ENCODE results near the gene ZBTB18. TPM values are rescaled to one million over a fixed set of nuclear protein-coding genes. Genes with fewer than 3 reads are reported as not detected.
"Not testable (repeated sequence)": the region's sequence is repeated elsewhere in the genome, so short reads cannot be mapped to it uniquely, and the experiment has no call there.

The ZBTB18 gene
- total RNA-seq = 10 to 100 TPM; 11.0 to 11.7 TPM

DNA sequence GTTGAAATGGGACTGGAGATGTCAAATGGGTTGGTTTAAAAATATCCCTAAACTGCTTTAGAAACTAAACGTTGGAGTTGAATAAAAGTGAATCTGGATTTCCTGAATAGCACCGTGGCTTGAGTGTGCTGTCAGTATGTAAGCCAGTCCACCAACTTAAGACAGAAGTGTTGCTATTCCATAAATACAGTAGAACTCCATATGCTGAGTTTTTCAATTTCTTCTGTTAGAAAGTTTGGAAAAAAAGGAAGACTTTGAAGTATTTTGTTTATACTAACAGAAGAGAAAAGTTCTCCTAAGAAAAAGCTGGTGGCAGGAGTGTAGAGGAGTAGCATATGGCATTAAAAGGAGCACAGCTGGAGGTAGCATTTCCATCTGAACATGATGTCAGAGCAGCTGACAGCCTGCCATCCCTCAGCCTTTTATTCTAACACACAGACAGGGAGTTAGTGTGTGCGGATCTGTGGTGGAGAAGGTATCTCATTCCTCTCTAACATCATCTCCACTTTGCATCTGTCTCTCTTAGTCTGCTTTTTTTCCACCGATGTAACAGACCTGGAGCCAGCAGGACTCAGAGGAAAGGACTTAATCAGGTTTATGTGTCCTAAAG lies at the start of gene ZBTB18:
Gene ZBTB18 (plus strand): TSS at position 449 of the 610 bp plus-strand sequence. CDS start 149 bp downstream, at position 598.
- Mint-ChIP-seq H3K27me3 (ENCODE audit: low read depth) (peaks cover 13% of the 10 kb centered on the region), H3K9me3 (ENCODE audit: insufficient read depth) (no peaks in the 10 kb centered on the region), H3K36me3 (ENCODE audit: low read depth) (peaks cover 14% of the 10 kb centered on the region), H3K4me1 (ENCODE audit: low read depth) (peaks cover 19% of the 10 kb centered on the region), H3K4me3 (peak within 1 kb of the TSS; percentile 97), H3K27ac (peak within 1 kb of the TSS; percentile 58)
- DNase-seq (no peak), ATAC-seq (no peak)
- ChIA-PET POLR2A (no interaction called here), CTCF (interaction anchor here (1.4 to 2.0 kb wide), 3 partner anchors 9 to 248 kb away, joined by 3 to 5 read pairs (median 3); no protein-coding TSS in a partner anchor)

DNA sequence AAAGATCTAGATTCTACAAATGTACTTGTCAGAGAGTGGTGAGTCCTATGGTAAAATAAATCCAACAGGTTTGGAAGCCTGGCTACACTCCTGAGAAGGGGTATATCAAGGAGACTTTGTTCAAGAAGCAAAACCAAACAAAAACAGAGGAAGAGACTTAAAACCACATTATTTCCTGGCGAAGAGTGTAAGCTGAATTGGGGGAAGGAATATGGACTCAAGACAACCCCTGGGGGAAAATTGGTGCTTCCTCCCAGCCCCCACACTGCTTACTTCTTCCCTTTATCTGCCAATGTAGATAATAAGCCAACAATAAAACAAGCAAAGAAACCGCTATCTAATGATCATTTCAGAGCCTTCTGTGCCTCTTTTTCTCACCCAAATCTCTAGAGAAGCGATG lies 48.4 kb upstream of the ZBTB18 start:
- peak; percentile 15 for ATAC-seq

DNA sequence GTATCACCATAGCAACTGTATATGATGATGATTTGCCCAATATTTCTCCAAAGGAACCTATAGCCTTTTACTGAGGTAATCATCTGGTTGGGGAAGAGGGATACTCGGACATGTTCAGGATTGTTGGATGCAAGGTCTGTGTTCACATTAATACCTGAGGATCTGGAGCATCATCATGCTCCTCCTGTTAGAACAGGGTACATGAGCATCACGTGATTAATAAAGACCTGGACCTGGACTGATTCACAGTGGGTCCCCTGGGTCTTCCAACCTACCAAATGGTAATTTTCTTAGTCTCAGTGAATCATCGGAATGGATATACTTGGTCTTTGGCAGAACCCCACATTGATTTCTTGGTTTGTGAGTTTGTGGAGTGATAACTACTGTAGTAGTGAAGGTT lies 45.6 kb upstream of the ZBTB18 start:
- H3K9me3 Mint-ChIP-seq (ENCODE audit: insufficient read depth) = no peaks in the 10 kb centered on the region
- H3K36me3 Mint-ChIP-seq (ENCODE audit: low read depth) = no peaks in the 10 kb centered on the region
- H3K27ac Mint-ChIP-seq = no peak overlapping the region
- POLR2A ChIA-PET = no interaction called here
- H3K4me3 Mint-ChIP-seq = no peak overlapping the region
- peaks cover 2% of the 10 kb centered on the region for H3K27me3 Mint-ChIP-seq (ENCODE audit: low read depth)
- DNase-seq = no peak
- CTCF ChIA-PET = no interaction called here
- H3K4me1 Mint-ChIP-seq (ENCODE audit: low read depth) = peaks cover 19% of the 10 kb centered on the region
- ATAC-seq = no peak

More for the DNA sequence above, 48.4 kb upstream of the ZBTB18 start:
- Mint-ChIP-seq H3K27ac (peak overlapping the region; percentile 51), H3K27me3 (ENCODE audit: low read depth) (no peaks in the 10 kb centered on the region), H3K4me3 (no peak overlapping the region), H3K36me3 (ENCODE audit: low read depth) (no peaks in the 10 kb centered on the region), H3K9me3 (ENCODE audit: insufficient read depth) (no peaks in the 10 kb centered on the region), H3K4me1 (ENCODE audit: low read depth) (peaks cover 19% of the 10 kb centered on the region)
- POLR2A ChIA-PET = no interaction called here
- DNase-seq = no peak
- CTCF ChIA-PET = no interaction called here

DNA sequence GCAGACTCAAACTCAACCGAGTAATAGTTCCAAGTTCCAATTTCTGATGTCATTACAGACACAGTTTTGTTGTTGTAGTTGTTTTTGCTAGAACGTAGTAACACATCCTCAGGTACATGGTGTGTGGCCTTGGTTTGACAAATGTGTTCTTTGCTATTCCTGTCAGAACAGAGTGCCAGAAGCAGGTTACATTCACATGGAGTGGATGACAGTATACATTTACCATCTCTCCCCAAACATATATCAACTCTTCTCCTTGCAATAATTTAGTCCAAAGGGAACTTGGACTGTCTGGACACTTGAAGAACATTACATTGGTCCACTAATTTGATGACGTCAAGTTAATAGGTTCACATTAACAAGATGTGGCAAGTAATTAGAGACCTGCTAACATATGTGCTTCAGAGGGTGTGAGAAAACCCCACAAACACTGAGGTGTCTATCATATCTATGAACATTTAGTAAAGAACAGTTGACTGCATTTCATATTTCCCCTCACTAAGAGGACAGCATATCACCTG lies 44.6 kb upstream of the ZBTB18 start:
- Mint-ChIP-seq H3K4me1 (ENCODE audit: low read depth) (peaks cover 19% of the 10 kb centered on the region), H3K36me3 (ENCODE audit: low read depth) (no peaks in the 10 kb centered on the region), H3K4me3 (no peak overlapping the region), H3K9me3 (ENCODE audit: insufficient read depth) (no peaks in the 10 kb centered on the region), H3K27me3 (ENCODE audit: low read depth) (peaks cover 4% of the 10 kb centered on the region), H3K27ac (no peak overlapping the region)
- no peak for ATAC-seq
- no peak for DNase-seq
- ChIA-PET POLR2A (no interaction called here), CTCF (no interaction called here)

DNA sequence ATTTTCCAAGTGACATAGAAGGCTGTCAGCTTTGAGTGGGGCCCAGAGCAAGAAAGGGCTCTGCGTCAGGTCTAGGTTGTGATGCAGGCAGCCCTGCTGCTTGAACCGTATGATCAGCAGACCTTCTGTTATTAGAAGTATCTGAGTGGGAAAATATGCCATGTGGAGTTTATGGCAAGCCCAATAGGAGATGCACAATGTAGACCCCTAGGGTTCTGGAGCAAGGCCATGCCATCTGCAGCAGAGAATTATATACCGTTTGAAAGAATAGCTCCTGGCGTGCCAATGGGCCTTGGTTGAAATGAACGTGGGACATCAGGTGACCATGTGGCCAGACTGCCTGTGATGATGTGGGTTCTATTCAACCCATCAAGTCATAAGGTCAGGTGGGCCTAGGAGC lies 44.1 kb upstream of the ZBTB18 start:
- ATAC-seq = no peak
- ChIA-PET CTCF (no interaction called here), POLR2A (no interaction called here)
- no peak for DNase-seq
- H3K4me3 Mint-ChIP-seq = no peak overlapping the region
- H3K4me1 Mint-ChIP-seq (ENCODE audit: low read depth) = peaks cover 17% of the 10 kb centered on the region
- no peaks in the 10 kb centered on the region for H3K9me3 Mint-ChIP-seq (ENCODE audit: insufficient read depth)
- H3K27me3 Mint-ChIP-seq (ENCODE audit: low read depth) = peaks cover 4% of the 10 kb centered on the region
- H3K36me3 Mint-ChIP-seq (ENCODE audit: low read depth) = no peaks in the 10 kb centered on the region
- no peak overlapping the region for H3K27ac Mint-ChIP-seq

DNA sequence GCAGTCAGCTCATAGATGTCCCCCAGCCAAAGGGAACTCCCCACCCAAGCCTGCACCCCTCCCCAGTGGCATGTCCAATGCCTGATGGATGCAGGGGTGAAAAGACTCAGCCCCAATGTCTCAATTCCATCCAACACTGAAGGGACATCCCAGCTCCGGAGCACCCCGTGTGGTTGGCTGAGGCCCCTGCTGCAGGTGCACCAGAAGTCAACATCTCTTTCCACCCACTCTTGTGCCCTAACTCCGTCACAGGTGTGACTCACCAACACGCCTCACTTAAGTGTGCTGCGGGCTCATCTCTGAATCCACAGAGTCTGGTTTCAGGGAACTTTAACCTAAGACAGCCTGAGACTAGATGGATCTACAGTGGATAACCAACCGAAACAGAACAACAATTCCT lies 40.9 kb upstream of the ZBTB18 start:
- peaks cover 4% of the 10 kb centered on the region for H3K27me3 Mint-ChIP-seq (ENCODE audit: low read depth)
- H3K4me1 Mint-ChIP-seq (ENCODE audit: low read depth) = no peaks in the 10 kb centered on the region
- CTCF ChIA-PET = no interaction called here
- no peak for ATAC-seq
- H3K36me3 Mint-ChIP-seq (ENCODE audit: low read depth) = no peaks in the 10 kb centered on the region
- no peak for DNase-seq
- no peak overlapping the region for H3K4me3 Mint-ChIP-seq
- H3K9me3 Mint-ChIP-seq (ENCODE audit: insufficient read depth) = no peaks in the 10 kb centered on the region
- POLR2A ChIA-PET = no interaction called here
- H3K27ac Mint-ChIP-seq = no peak overlapping the region

DNA sequence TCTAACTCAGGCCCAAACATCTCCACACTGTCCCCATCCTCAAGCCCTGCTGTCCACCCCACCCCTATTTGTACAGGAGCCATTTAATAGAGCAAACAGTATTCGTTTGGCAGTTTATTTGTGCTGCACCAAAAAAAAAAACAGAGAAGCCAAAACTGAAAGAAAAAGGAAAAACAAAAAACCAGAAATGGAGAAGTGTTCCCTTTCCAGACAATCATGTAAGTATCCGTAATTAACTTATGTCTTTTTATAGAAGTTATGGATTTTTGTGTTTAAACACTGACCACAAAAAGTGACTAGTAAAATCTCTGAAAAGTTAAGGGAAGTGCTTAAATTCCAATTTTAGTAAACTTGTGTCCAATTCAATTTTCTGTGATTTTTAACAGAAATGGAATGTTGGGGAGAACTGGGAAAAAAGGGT lies 40.4 kb upstream of the ZBTB18 start:
- peaks cover 4% of the 10 kb centered on the region for H3K27me3 Mint-ChIP-seq (ENCODE audit: low read depth)
- no peaks in the 10 kb centered on the region for H3K9me3 Mint-ChIP-seq (ENCODE audit: insufficient read depth)
- ATAC-seq (no peak), DNase-seq (no peak)
- H3K36me3 Mint-ChIP-seq (ENCODE audit: low read depth) = no peaks in the 10 kb centered on the region
- no peak overlapping the region for H3K4me3 Mint-ChIP-seq
- H3K27ac Mint-ChIP-seq = no peak overlapping the region
- H3K4me1 Mint-ChIP-seq (ENCODE audit: low read depth) = no peaks in the 10 kb centered on the region
- ChIA-PET POLR2A (no interaction called here), CTCF (no interaction called here)

DNA sequence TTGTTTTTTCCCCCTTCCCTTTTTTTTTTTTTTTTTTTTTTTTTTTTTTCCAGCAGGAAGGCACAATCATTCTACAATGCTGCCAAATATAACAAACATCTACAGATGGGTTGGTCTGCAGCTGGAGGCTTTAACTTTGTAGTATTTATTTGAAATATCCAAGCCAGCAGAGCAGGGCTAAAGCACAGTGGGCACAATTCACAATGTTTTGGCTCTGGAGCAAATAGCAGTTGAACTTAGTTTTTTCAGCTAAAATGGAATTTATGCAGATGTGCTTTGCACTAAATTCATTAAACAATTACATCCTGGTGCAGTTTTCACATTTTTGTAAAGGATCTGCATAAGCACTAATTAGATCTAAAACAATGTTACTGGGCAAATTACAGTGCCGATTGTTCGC lies 39.8 kb upstream of the ZBTB18 start:
- Mint-ChIP-seq H3K27me3 (ENCODE audit: low read depth) (peaks cover 4% of the 10 kb centered on the region), H3K36me3 (ENCODE audit: low read depth) (no peaks in the 10 kb centered on the region), H3K27ac (no peak overlapping the region), H3K4me1 (ENCODE audit: low read depth) (no peaks in the 10 kb centered on the region), H3K9me3 (ENCODE audit: insufficient read depth) (no peaks in the 10 kb centered on the region), H3K4me3 (no peak overlapping the region)
- ATAC-seq (no peak), DNase-seq (no peak)
- ChIA-PET CTCF (no interaction called here), POLR2A (no interaction called here)

DNA sequence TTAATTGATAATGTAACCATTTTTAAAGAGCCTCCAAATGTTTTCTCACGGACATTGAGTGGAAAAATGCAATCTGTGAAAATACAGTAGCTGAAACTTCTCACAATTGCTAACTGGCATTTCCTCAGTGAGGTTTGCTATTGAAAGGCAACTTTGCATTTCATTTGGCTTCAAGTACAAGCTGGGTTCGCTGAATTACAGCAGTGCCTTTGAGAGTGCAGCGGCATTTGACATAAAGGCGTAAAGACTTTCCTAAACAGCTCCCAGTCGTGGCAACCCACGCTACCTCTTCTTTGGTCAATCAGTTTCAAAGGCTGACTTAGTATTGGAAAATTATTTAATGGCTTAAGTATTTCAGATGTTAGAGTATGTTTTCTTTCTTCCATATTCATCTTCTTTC lies 39.3 kb upstream of the ZBTB18 start:
- no peaks in the 10 kb centered on the region for H3K36me3 Mint-ChIP-seq (ENCODE audit: low read depth)
- H3K27ac Mint-ChIP-seq = no peak overlapping the region
- H3K4me1 Mint-ChIP-seq (ENCODE audit: low read depth) = no peaks in the 10 kb centered on the region
- CTCF ChIA-PET = no interaction called here
- H3K4me3 Mint-ChIP-seq = no peak overlapping the region
- ATAC-seq (no peak), DNase-seq (no peak)
- no peaks in the 10 kb centered on the region for H3K9me3 Mint-ChIP-seq (ENCODE audit: insufficient read depth)
- peaks cover 4% of the 10 kb centered on the region for H3K27me3 Mint-ChIP-seq (ENCODE audit: low read depth)
- POLR2A ChIA-PET = no interaction called here

DNA sequence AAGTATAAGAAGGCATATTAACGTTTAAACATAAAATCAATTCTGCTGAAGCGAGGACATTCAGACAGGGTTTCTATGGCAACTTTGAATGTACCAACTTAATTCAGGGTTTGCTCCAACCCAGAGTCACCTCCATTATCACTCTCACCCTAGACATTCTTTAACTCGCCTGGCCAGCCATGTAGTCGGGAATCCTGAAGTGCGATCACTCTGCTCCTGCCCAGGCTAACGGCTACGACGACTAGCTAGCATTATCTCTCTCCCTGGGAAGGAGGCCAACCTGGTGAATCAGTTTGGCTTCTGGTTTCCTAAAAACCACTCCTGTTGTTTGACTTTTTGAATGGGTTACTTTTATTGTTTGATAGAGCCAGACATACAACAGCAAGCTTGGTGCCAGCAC lies 38.9 kb upstream of the ZBTB18 start:
- Mint-ChIP-seq H3K27me3 (ENCODE audit: low read depth) (peaks cover 4% of the 10 kb centered on the region), H3K4me3 (no peak overlapping the region), H3K36me3 (ENCODE audit: low read depth) (no peaks in the 10 kb centered on the region), H3K4me1 (ENCODE audit: low read depth) (no peaks in the 10 kb centered on the region), H3K27ac (no peak overlapping the region), H3K9me3 (ENCODE audit: insufficient read depth) (no peaks in the 10 kb centered on the region)
- ATAC-seq (no peak), DNase-seq (no peak)
- ChIA-PET POLR2A (no interaction called here), CTCF (no interaction called here)

DNA sequence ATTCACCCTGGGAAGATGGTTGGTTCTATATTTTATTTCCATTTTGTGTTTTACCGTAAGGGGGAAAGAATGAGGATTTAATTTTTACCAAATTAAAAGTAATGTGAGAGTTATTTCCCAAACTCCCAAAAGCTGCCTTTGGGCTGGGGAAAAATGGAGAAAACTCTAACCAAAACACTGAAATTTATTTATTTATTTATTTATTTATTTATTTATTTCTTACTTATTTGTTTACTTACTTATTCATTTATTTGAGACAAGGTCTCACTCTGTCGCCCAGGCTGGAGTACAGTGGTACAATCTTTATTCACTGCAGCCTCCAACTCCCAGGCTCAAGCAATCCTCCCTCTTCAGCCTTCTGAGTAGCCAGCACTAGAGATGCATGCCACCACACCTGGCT lies 38.0 kb upstream of the ZBTB18 start:
- Mint-ChIP-seq H3K36me3 (ENCODE audit: low read depth) (no peaks in the 10 kb centered on the region), H3K27ac (no peak overlapping the region), H3K9me3 (ENCODE audit: insufficient read depth) (no peaks in the 10 kb centered on the region), H3K4me3 (no peak overlapping the region), H3K27me3 (ENCODE audit: low read depth) (peaks cover 4% of the 10 kb centered on the region), H3K4me1 (ENCODE audit: low read depth) (no peaks in the 10 kb centered on the region)
- DNase-seq (no peak), ATAC-seq (no peak)
- POLR2A ChIA-PET = no interaction called here
- CTCF ChIA-PET = no interaction called here

DNA sequence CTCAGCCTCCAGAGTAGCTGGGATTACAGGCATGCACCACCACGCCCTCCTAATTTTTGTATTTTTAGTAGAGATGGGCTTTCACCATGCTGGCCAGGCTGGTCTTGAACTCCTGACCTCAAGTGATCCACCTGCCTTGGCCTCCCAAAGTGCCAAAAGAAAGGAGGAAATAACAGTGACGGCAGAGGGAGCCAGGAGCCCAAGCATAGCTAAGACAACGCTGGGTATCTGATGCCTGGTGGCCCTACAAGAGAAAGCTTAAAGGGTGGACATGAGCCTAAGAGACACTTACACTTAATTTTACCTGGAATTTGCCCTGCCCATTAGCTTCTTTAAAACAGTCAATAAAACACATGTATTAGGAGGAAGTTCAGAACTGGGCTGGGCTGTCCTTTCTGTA lies 36.2 kb upstream of the ZBTB18 start:
- DNase-seq; H3K4me3 Mint-ChIP-seq; CTCF ChIA-PET; H3K9me3 Mint-ChIP-seq (ENCODE audit: insufficient read depth); H3K4me1 Mint-ChIP-seq (ENCODE audit: low read depth); POLR2A ChIA-PET; H3K27me3 Mint-ChIP-seq (ENCODE audit: low read depth); H3K36me3 Mint-ChIP-seq (ENCODE audit: low read depth); H3K27ac Mint-ChIP-seq; ATAC-seq: not testable (repeated sequence)

DNA sequence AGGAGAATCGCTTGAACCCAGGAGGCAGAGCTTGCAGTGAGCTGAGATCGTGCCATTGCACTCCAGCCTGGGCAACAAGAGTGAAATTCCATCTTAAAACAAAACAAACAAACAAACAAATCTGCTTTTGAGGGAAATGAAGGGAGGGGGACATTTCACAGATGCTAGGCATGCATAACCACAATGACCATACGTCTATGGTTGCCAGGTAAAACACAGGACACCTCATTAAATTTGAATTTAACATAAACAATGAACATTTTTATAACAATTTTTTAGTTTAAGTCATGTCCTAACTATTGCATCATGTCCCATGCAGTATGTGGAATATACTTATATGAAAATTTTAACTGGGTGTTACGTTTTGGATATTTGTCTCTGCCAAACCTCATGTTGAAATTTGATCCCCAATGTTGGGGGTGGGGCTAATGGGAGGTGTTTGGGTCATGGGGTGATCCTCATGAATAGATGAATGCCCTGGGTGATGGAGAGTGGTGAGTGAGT lies 31.0 kb upstream of the ZBTB18 start:
- CTCF ChIA-PET = no interaction called here
- Mint-ChIP-seq H3K4me3 (no peak overlapping the region), H3K27ac (no peak overlapping the region), H3K9me3 (ENCODE audit: insufficient read depth) (no peaks in the 10 kb centered on the region), H3K36me3 (ENCODE audit: low read depth) (no peaks in the 10 kb centered on the region), H3K4me1 (ENCODE audit: low read depth) (no peaks in the 10 kb centered on the region), H3K27me3 (ENCODE audit: low read depth) (no peaks in the 10 kb centered on the region)
- ATAC-seq (no peak), DNase-seq (no peak)
- POLR2A ChIA-PET = no interaction called here
